Amniotic epithelial cell (primary cell): ENCODE results near the gene GNRHR.
"Not testable (repeated sequence)": the region's sequence is repeated elsewhere in the genome, so short reads cannot be mapped to it uniquely, and the experiment has no call there.

Source experiments
- DNase-seq: peaks from one replicate; pipeline ENCODE4 v3.0.0-alpha.2; 2010; ENCODE audit warnings: low read depth

GNRHR gene, protein sequence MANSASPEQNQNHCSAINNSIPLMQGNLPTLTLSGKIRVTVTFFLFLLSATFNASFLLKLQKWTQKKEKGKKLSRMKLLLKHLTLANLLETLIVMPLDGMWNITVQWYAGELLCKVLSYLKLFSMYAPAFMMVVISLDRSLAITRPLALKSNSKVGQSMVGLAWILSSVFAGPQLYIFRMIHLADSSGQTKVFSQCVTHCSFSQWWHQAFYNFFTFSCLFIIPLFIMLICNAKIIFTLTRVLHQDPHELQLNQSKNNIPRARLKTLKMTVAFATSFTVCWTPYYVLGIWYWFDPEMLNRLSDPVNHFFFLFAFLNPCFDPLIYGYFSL

DNA sequence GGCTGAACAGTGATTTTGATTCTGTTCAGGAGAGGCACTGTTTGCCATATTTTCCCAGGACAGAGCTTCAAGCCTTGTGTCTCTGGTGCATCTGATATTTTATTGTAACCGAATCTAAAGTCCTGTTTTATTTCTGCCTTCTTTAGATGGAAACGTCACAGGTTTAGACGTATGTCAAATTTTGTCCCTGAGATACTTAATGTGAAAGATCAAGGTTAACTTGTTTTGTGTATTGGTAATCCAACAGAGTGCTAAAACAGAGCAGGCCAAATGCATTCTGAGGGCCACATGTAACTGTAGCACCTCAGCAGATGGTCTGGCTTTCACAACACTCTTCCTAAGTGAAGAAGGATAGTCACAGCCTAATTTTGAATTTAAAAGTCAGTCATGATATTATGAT, at the start of gene GNRHR:
GNRHR (minus strand) TSS at position 101 of the 400 bp plus-strand sequence; CDS start at position 48, 53 bp downstream.
- DNase-seq: no peak

DNA sequence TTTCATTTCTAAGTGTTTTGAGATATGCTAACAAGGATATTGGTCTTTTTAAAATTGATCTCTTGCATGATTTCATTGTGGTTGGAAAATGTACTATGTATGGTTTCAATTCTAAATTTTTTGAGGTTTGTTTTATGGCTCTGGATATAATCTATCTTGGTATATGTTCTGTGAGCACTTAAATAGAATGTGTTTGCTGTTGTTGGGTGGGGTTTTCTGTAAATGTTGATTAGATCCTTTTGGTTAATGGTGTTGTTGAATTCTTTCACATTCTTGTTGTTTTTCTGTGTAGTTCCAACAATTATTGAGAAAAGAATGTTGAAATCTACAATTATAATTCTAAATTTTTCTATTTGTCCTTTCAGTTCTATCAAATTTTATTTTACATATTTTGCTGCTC, 42.6 kb upstream of the GNRHR start:
- no peak for DNase-seq

DNA sequence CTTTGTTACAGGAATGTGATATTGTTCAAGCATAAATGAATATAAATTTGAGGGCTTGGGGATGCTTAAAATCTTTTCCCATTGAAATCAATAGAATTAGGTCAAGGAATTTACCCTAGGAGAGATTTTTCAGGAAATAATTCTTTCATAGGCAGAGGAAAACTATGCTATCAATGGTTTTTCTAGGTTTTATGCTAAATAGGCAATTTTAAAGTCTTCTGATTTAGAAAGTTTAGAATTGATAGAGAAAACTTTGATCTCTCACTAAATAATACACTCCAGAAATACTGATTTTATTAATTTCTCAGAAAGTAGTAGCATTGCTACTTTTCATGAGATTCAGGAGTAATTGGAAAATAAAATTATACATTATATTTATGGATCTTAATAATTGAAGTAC, 36.5 kb upstream of the GNRHR start:
- no peak for DNase-seq

DNA sequence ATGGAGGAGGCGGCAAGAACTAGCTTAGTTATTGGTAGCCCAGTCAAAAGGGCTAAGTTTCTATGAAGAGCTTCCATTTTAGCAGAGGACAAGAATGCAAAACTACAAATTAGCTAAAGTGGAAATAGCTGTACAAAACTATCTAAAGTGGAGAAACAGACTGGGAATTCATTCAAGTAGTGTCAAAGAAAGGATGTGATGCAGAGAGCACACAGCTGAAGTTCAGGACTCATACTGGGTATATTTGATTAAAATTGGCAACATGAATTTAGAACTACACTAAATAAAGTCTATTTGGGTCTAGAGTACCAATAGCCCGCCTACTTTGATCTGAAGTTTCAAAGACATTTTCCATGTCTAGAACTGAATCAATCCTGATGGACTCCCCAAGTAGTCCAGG, 33.1 kb upstream of the GNRHR start:
- no peak for DNase-seq

DNA sequence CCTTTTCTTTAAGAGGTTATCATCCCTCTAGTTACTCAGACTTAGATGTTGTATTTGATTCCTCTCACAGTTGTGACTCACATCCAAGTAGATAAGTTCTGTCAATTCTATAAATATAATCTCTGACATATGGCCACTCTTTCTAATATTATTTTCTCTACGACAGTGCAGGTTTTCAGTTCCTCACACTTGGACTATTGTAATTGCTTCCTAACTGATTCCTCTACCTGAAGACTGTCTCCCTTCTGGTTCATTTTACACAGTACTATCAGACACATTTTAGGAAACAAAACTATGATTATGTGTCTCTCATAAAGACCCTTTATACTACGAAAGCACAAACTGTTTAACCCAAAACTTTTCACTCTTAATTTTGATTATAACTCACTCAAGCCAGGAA, 31.3 kb upstream of the GNRHR start:
- no peak for DNase-seq

DNA sequence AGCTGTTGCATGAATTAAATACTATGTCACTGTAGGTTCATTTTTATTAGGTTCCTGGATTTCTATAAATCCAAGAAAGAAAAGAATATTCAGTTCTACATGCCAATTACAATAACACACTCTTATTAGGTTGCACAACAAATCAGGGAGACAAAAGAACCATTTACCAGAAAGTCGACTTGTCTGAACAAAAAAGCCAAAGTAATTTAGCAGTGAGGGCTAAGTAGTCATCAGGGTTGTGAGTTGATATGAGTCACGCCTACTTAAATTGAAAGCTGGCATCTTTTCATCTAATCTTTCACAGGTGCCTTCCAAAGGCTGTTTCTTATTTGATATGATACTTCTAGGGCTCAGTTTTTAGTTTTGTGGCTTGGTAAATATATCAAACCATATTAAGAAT, 25.4 kb upstream of the GNRHR start:
- no peak for DNase-seq

DNA sequence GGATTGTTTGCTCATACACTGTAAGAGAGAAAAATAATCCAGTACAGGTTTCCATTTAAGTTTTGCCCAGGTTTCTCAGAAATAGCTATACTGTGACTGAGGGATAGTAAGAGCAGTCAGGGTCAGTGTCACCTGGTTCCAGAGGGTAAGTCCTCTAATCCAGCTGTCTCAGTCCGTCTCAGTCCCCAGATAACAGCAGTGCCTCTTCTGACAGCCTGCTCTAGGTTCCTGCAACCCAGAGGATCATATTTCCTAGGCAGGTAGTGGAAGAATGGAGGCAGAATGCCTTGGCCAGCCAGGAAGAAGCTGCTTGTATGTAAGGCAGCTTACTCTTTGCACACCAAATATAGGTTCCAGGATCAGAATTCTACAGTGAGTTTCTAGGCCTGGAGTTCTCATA, 22.6 kb upstream of the GNRHR start:
- no peak for DNase-seq

DNA sequence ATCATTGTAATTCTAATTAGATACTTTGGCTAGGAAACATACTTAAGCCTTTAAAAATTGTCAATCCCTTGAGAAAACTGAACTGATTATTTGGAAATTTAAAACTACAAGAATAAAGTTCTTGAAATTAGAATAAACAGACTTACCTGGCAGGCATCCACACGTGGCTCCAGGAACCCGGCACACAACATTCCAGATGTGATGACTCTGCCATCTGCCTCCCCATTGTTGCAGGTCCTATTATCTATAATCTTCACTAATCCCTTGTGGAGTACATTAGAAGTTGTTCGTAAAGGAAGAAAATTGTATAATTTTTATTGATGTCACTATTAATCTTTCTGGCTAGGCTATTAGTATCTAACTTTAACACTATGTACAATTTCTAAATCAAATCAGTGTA, 16.2 kb upstream of the GNRHR start:
- DNase-seq: no peak

DNA sequence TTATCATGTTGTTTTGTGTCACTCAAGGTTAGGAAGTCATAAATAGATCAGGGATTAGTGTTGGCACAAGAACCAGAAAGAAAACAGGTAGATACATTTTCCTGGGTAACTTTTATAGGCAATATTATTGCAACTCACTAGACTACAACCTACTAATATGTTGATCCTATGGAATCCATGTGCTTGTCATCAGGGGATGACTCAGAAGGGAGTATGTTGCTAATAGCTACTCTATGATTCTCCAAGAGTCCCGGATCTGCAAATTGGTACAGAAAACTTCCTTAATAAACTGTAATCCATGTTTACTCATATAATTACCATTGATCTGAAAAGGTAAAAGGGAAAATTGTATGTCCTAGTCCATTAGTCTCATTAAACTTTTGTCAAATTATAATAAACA, 11.7 kb upstream of the GNRHR start:
- no peak for DNase-seq

DNA sequence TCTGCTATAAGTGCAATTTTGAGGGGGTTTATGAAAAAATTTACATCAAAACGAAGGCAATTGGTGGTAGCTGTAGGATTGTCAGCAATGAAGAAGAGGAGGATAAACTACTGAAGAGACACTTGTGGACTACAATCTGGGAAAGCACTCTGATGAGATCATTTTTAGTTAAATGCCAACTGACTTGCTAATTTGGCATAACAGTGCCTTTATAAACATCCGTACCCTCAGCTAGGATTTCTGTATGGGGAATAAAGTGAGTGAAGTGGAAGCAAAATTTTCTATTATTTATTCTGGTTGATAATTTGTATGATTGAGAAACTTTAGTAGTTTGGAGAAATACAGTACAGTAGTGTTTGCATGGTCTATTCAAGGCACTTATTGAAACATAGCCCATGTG, 11.2 kb upstream of the GNRHR start:
- DNase-seq: no peak

DNA sequence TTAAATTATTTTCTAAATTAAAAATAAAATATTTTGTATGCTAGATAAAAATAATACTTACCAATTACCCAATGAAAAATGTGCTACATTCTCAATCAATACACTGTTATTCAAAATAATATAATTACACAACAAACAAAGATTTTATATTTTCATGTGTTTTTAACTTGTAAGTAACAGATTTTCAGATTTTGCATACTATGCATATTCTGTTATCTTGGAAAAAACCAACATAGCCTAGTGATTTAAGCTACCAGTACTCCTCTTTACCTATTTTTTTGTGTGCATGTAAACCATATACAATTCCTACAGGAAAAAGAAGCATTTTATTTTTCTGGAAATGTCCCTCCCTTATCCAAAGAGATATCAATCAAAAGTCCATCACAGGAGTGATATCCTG, 10.0 kb upstream of the GNRHR start:
- no peak for DNase-seq

DNA sequence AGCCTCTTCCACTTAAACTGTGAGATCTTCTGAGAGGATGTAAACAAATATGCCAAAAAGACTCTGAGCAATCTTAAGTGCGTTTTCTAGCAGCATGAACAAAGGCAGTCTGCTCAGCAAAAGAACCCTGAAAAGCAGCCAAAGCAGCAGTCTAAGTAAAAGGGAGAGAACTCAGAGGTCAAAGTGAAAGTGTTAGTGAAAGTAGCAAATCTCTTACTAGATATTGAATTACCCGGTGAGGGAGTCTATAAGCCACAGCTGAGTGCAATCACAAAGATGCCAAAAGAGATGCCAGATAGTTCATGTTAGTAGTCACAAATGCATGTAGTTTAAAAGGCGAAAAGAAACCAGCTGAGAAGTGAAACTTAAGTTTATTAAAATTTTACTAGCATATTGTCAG, 7.9 kb upstream of the GNRHR start:
- peak; percentile 20 for DNase-seq

DNA sequence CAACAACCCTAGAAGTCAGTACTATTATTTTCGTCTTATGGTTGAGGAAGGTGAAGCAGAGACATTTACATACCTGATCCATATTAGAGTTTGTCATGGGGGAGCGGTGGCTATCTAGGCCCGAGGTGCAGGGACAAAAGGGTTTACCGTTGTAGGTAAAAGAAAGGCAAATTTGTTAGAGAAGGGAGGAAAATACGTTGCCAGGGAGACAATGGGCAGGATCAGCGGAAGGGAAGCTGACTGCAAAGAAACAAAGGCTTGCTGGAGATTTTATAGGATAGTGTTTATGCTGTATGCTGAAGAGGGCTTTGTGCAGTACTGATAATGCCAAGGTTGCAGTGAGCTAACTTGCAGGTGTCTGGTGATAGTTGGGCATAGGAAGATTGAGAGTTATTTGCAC, 2.8 kb upstream of the GNRHR start:
- DNase-seq: not testable (repeated sequence)

DNA sequence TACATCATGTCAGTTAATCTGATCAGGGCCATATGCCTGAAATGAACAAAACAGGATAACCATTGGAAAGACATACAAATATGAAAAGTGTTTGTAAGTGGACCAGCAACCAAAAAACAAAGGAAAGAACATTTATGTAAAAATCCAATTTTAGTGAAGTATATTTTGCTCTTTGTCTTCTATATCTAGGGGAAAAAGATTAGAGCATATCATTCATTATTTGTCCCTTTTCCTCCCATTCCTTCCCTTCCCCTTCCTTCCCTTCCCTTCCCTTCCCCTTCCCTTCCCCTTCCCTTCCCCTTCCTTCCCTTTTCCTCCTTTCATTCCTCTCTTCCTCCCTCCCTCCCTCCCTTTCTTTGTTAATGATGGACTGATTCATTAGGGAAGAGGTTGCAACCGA, 1.8 kb upstream of the GNRHR start:
- DNase-seq: no peak

DNA sequence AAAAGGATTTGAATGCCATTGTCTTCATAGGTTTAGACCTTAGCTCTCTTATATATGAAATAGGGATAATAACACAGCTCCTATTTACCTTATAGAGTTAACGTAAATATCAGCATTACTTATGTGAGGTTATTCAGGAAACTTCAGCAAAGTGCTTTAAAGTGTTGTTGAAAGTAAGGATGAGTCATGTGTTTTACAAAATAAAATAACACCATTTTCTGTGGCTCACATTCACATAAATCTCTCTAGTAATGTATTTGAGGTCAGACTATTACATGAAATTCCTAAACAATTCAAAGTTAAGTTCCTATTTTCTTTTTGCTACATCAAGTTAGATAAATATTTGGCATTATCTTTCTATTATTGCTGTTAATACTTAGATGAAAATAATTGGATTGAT, 2.9 kb downstream of the GNRHR start:
- DNase-seq: peak; percentile 65

DNA sequence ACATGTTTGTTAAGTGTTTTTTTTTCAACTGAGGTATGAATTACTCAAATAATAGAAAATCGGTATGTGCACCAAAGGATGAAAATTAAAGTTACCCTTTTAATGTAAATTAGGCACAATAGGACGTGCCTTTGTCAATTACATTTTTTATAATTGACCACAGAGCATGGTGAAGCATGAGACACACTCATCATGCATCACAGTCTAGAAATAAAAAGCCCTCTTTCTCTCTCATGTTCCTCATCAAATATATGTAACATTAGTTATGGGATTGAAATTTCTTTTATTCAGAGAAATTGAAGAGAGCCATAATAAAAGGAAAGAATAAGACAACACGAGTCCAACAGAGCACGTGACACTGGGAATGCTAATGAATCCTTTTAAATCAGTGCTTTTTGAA, 3.5 kb downstream of the GNRHR start:
- no peak for DNase-seq

DNA sequence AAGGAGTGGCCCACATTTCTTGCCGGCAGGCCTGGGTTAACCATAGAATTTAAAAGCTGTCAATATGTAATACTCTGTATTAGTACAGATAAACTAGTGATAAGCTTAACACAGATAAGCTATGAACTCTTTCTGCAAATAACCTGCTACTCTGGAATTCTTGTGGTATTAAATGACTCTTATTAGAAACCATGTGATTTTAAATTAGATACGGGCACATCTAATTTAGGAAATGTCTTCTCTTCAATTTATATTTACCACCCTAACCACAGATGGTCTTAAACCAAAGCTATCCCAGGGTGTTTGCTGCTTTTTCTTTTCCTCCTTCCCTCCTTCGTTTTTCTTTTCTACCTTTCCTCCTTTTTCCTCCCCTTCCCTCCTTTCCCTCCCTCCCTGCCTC, 4.9 kb downstream of the GNRHR start:
- no peak for DNase-seq

DNA sequence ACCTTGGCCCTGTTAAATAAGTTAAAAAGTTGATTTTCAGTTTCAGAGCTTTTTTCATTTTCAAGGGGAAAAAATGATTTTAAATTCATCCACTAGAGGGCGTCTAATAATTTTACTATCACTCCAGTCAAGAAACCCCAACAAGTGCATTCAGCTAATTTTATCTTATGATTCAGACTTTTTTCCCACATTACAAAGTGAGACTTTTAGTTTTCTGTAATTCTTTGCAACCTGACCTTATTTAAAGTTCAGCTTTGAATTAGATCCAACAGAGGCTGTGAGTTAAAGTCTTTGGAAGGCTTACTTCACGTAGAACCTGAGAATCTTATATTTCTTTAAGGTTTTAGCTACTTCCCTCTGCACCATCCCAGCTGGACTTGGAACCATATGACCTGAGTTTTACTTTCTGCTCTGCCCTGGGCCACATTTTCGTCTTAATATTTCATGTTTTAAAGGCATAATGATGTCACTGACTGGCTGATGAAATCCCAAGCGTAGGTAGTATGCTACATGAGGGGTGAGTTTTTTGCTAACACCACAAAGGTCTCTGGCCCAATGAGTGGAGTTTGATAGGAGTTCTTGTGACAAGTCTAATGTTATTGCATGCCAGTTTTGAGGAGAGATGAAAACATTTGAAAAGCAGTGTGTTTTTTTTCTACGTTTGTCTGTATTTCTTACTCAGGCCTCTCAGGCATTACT, 7.2 kb downstream of the GNRHR start:
- DNase-seq: peak; percentile 49

DNA sequence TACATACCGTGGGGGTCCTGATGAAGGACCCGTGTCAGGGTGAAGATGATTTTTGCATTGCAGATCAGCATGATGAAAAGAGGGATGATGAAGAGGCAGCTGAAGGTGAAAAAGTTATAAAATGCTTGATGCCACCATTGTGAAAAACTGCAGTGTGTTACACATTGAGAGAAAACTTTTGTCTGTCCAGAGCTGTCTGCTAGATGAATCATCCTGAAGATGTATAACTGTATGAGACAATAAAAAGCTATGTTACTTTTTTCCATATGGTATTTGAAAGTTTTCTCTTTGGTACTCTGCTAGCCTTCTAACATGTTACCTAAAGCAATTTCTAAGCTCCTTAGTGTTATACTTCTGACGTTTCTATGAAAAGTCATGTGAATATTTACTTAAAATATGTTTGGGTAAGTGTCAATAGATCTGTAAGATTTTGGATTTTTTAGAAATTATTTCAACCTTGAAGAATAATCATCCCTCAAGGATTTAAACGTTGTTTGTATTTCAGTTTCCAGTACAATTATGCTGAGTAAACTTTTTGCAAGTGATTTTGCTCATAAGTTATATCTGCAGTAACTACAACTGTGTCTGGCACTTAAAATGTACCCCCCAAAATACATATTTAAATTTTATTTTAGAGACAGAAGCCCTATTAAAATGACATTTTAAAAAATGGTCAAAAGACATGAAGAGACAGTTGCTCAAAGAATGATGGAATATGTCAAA, 9.5 kb downstream of the GNRHR start:
- peak; percentile 53 for DNase-seq

DNA sequence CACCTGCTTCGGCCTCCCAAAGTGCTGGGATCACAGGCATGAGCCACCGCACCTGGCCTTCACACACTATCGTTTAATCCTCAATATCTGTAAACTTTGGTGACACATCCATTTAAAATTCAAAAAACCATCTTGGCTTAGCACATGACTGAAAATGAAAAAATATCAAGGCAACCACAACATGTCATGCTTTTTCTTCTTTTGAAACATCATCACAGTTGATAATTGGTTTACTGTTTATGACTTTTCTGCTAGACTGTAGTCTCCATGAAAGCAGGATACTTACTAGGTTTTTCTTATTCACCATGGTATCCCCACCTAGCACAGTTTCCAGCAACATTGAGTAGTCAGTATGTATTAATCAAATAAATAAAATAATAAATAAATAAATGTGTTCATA, 11.0 kb downstream of the GNRHR start:
- no peak for DNase-seq

DNA sequence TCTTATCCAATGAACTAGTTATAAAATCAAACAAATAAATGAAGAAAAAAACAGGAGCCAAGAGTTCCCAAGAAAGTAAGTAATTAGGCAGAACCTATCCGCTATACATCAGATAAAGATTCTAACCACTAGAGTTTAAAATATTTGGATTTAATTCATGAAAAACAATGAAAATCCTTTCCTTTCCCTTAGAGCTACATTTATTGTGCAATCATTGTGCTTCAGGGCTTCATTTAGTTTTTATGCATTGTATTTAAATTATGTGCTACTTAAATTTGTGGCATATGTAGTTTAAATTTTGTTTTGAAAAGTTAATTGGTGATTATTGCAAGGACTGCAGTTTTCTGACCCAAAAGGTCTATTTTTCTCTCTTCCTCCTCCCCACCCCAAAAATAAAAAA, 17.9 kb downstream of the GNRHR start:
- no peak for DNase-seq

DNA sequence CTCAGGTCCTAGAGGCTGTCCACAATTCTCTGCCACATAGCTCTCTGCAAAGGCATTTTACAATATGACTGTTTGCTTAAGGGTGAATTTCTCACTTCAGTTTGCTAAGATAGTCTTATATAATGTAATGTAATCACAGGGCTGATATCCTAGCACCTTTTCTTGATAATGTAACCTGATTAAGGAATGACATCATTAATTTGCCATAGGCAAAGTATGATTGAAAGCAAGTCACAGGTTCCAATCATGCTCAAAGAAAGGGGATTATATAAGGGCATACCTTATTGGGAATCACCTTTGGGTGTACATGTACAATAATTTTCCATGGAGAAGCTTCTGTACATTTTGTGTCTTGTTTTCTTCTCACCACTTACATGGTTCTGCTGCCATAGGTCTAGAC, 18.9 kb downstream of the GNRHR start:
- no peak for DNase-seq

DNA sequence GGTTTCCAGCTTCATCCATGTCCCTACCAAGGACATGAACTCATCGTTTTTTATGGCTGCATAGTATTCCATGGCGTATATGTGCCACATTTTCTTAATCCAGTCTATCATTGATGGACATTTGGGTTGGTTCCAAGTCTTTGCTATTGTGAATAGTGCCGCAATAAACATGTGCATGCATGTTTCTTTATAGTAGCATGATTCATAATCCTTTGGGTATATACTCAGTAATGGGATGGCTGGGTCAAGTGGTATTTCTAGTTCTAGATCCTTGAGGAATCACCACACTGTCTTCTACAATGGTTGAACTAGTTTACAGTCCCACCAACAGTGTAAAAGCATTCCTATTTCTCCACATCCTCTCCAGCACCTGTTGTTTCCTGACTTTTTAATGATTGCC, 23.7 kb downstream of the GNRHR start:
- not testable (repeated sequence) for DNase-seq
